ENCODE data around the gene SNX18. TPM values are rescaled to one million over a fixed set of nuclear protein-coding genes. Genes with fewer than 3 reads are reported as not detected.
A peak's percentile ranks its signal among the peaks of the same experiment; 100 is the strongest.
"Not testable (repeated sequence)": the region's sequence is repeated elsewhere in the genome, so short reads cannot be mapped to it uniquely, and the experiment has no call there.

SNX18 gene
- polyA plus RNA-seq, 1 of the 3 experiments (the other 2 are of a cell fraction) = 4.6 TPM

- TF ChIP-seq MAX (IDR thresholded peaks at IDR 0.05; ENCODE audit: low read depth) = no peak
- TF ChIP-seq RXRA (IDR thresholded peaks at IDR 0.05; ENCODE audit: borderline replicate concordance, low read depth) = no peak
- no peak for TF ChIP-seq JUND (IDR thresholded peaks at IDR 0.05)
- no peak for TF ChIP-seq PBX3 (IDR thresholded peaks at IDR 0.05)
- no peak for TF ChIP-seq TCF12 (IDR thresholded peaks at IDR 0.05)
- no peak for TF ChIP-seq SMC3 (IDR thresholded peaks at IDR 0.05; ENCODE audit: low read depth, low read length)
- TF ChIP-seq ELF1 (IDR thresholded peaks at IDR 0.05) = no peak
- no peak for TF ChIP-seq FOSL2 (IDR thresholded peaks at IDR 0.05; ENCODE audit: borderline replicate concordance, low read depth)
- TF ChIP-seq EZH2phosphoT487 (IDR thresholded peaks at IDR 0.05; ENCODE audit: borderline replicate concordance, low read depth) = no peak
- no peak for TF ChIP-seq NRF1 (IDR thresholded peaks at IDR 0.05; ENCODE audit: low read depth, low read length)
These were observed 37.3 kb upstream of the SNX18 start (continued) for GRCh38 chr5:54480296-54480695.

GRCh38 chr5:54484219-54484894, 33.2 kb upstream of the SNX18 start:
- no peaks in the 10 kb centered on the region for H3K9me2 ChIP-seq
- no peaks in the 10 kb centered on the region for H3K36me3 ChIP-seq (replicated peaks in 1 of 2; ENCODE audit: control insufficient read depth in 1 of 2, insufficient read depth in 2 of 2, low read length in 1 of 2)
- CTCF ChIA-PET = interaction anchor here (2.5 kb wide), 1 partner anchor 241 kb away, joined by 9 read pairs; no protein-coding TSS in a partner anchor
- H3K9ac ChIP-seq = no peak overlapping the region
- no peaks in the 10 kb centered on the region for H3K27me3 ChIP-seq (ENCODE audit: insufficient read depth)
- H3K4me3 ChIP-seq (ENCODE audit: low read depth in 2 of 2, low read length in 1 of 2) = no peak overlapping the region
- H4K20me1 ChIP-seq (ENCODE audit: insufficient read depth) = no peaks in the 10 kb centered on the region
- TF ChIP-seq RFX5 (IDR thresholded peaks at IDR 0.05; ENCODE audit: low read length) = no peak
- H3K79me2 ChIP-seq (ENCODE audit: insufficient read depth) = no peaks in the 10 kb centered on the region
- WGBS (ENCODE audit: low lambda C conversion rate) = 39% methylated on average over 5 of the region's 5 CpGs
- POLR2A ChIA-PET = no interaction called here
- no peaks in the 10 kb centered on the region for H3F3A ChIP-seq (replicated peaks; ENCODE audit: insufficient read depth)
- DNase-seq = no peak
- H3K4me2 ChIP-seq = no peak overlapping the region
- H2AFZ ChIP-seq (ENCODE audit: low read depth) = peak overlapping the region; percentile 33; the same call in 1 of the 2 replicates
- H3K4me1 ChIP-seq (ENCODE audit: control insufficient read depth in 1 of 2, insufficient read depth in 2 of 2, low read depth in 1 of 2, low read length in 1 of 2) = no peaks in the 10 kb centered on the region
- no peaks in the 10 kb centered on the region for H3K9me3 ChIP-seq
- H3K27ac ChIP-seq (ENCODE audit: low read depth in 2 of 2, low read length in 1 of 2) = no peak overlapping the region

- H3K4me3 ChIP-seq (ENCODE audit: low read depth in 2 of 2, low read length in 1 of 2); DNase-seq; H3K79me2 ChIP-seq (ENCODE audit: insufficient read depth); H3K4me2 ChIP-seq; H3K9me2 ChIP-seq; H4K20me1 ChIP-seq (ENCODE audit: insufficient read depth); H3K4me1 ChIP-seq (ENCODE audit: control insufficient read depth in 1 of 2, insufficient read depth in 2 of 2, low read depth in 1 of 2, low read length in 1 of 2); H3K36me3 ChIP-seq (replicated peaks in 1 of 2; ENCODE audit: control insufficient read depth in 1 of 2, insufficient read depth in 2 of 2, low read length in 1 of 2); CTCF ChIA-PET; H3F3A ChIP-seq (replicated peaks; ENCODE audit: insufficient read depth); H3K27ac ChIP-seq (ENCODE audit: low read depth in 2 of 2, low read length in 1 of 2); POLR2A ChIA-PET; H3K9me3 ChIP-seq; H3K27me3 ChIP-seq (ENCODE audit: insufficient read depth); H2AFZ ChIP-seq (ENCODE audit: low read depth); H3K9ac ChIP-seq: not testable (repeated sequence)
These were observed 31.9 kb upstream of the SNX18 start for GRCh38 chr5:54485659-54486058.

- H3K27ac ChIP-seq (ENCODE audit: low read depth in 2 of 2, low read length in 1 of 2); POLR2A ChIA-PET; H3F3A ChIP-seq (replicated peaks; ENCODE audit: insufficient read depth); H3K4me1 ChIP-seq (ENCODE audit: control insufficient read depth in 1 of 2, insufficient read depth in 2 of 2, low read depth in 1 of 2, low read length in 1 of 2); H3K4me3 ChIP-seq (ENCODE audit: low read depth in 2 of 2, low read length in 1 of 2); H3K9ac ChIP-seq; H3K9me3 ChIP-seq; H3K4me2 ChIP-seq; H2AFZ ChIP-seq (ENCODE audit: low read depth); H3K36me3 ChIP-seq (replicated peaks in 1 of 2; ENCODE audit: control insufficient read depth in 1 of 2, insufficient read depth in 2 of 2, low read length in 1 of 2); H4K20me1 ChIP-seq (ENCODE audit: insufficient read depth); H3K27me3 ChIP-seq (ENCODE audit: insufficient read depth); DNase-seq; H3K9me2 ChIP-seq; H3K79me2 ChIP-seq (ENCODE audit: insufficient read depth): not testable (repeated sequence)
- WGBS (ENCODE audit: low lambda C conversion rate) = 50% methylated on average over 2 of the region's 2 CpGs
- CTCF ChIA-PET = interaction anchor here (0.6 to 4.3 kb wide), 50 partner anchors 8 to 670 kb away, joined by 3 to 28 read pairs (median 4); partner anchors contain the start of genes GPX8 and SNX18
These were observed 27.9 kb upstream of the SNX18 start for GRCh38 chr5:54489648-54489979.
